H1 (cell line): ENCODE measurements around the gene CEP95. TPM values are rescaled to one million over a fixed set of nuclear protein-coding genes. Genes with fewer than 3 reads are reported as not detected.

Experiments used
- CTCF ChIA-PET: fragments of 300-600 bp; sonication (Branson Sonifier 250); formaldehyde crosslinking; loops from one replicate; lab custom pipeline; 2021; ENCODE audit not compliant: partially characterized antibody; lab: Charles Lee
- POLR2A ChIA-PET: fragments of 300-600 bp; sonication (Branson Sonifier 250); formaldehyde crosslinking; loops from one replicate; lab custom pipeline; 2021; ENCODE audit warnings: inconsistent platforms; ENCODE audit not compliant: partially characterized antibody; lab: Charles Lee
- DNase-seq, 2 experiments: peaks; one replicate each; pipeline versions ENCODE4 v3.0.0 to v3.0.0-alpha.2; 2010 to 2022; ENCODE audit warnings: low spot score in 2 of 2, low read depth in 1 of 2, mixed read lengths in 1 of 2
- FAIRE-seq: peaks from 2 replicates; lab custom pipeline; 2011; peaks lifted over from hg19 to GRCh38; lab: Jason Lieb, UNC
- H2AFZ ChIP-seq: 2 replicates; pipeline ENCODE4 v1.8.1; 2012; ENCODE audit warnings: low read length, inconsistent platforms
- H2AK5ac ChIP-seq: 2 replicates; pipeline ENCODE4 v1.6.1; 2013; ENCODE audit warnings: low read depth, low read length
- H2BK120ac ChIP-seq: replicated peaks from 2 replicates; pipeline ENCODE3; 2013; ENCODE audit warnings: low read depth, low read length, inconsistent platforms
- H2BK12ac ChIP-seq: 2 replicates; pipeline ENCODE4 v1.6.1; 2013; ENCODE audit warnings: low read depth, low read length
- H2BK15ac ChIP-seq: 2 replicates; pipeline ENCODE4 v1.6.1; 2013; ENCODE audit warnings: low read length
- H2BK20ac ChIP-seq: 2 replicates; pipeline ENCODE4 v1.6.1; 2013; ENCODE audit warnings: low read length
- H2BK5ac ChIP-seq: 2 replicates; pipeline ENCODE4 v1.6.1; 2013; ENCODE audit warnings: low read depth, low read length
- H3K14ac ChIP-seq: 2 replicates; pipeline ENCODE4 v1.6.1; 2013; ENCODE audit warnings: inconsistent platforms; ENCODE audit not compliant: insufficient read length
- H3K18ac ChIP-seq: 2 replicates; pipeline ENCODE4 v1.6.1; 2013; ENCODE audit warnings: low read length; ENCODE audit errors: extremely low read depth
- H3K23ac ChIP-seq: 2 replicates; pipeline ENCODE4 v1.6.1; 2013; ENCODE audit warnings: inconsistent platforms; ENCODE audit not compliant: insufficient read length
- H3K23me2 ChIP-seq: 2 replicates; pipeline ENCODE4 v1.6.1; 2013; ENCODE audit warnings: low read depth, low read length
- H3K27ac ChIP-seq: 2 replicates; pipeline ENCODE4 v1.6.1; 2011; ENCODE audit warnings: low read depth, low read length, inconsistent platforms
- H3K27me3 ChIP-seq, 4 experiments: replicated peaks in 1 of 4; 1 replicate in 1 of 4; 2 replicates in 3 of 4; pipeline versions ENCODE4 v1.6.1 to v1.8.1; 2011 to 2013; ENCODE audit warnings: low read length in 3 of 4, mild to moderate bottlenecking in 3 of 4, inconsistent platforms in 2 of 4, mixed read lengths in 2 of 4, moderate library complexity in 1 of 4; ENCODE audit not compliant: control insufficient read depth in 3 of 4, insufficient read depth in 3 of 4; ENCODE audit errors: extremely low read depth in 1 of 4
- H3K36me3 ChIP-seq, 4 experiments: 2 replicates each; pipeline versions ENCODE4 v1.6.1 to v1.8.1; 2011 to 2013; ENCODE audit warnings: mild to moderate bottlenecking in 4 of 4, low read length in 3 of 4, moderate library complexity in 2 of 4, control low read depth in 1 of 4, inconsistent platforms in 1 of 4; ENCODE audit not compliant: insufficient read depth in 4 of 4, control insufficient read depth in 2 of 4
- H3K4ac ChIP-seq: replicated peaks from 2 replicates; pipeline ENCODE3; 2013; ENCODE audit warnings: low read length, low read depth, mixed read lengths, inconsistent platforms; ENCODE audit not compliant: insufficient read length
- H3K4me1 ChIP-seq, 4 experiments: replicated peaks in 1 of 4; 1 replicate in 1 of 4; 2 replicates in 3 of 4; pipeline versions ENCODE4 v1.6.1 to v1.8.1; 2011 to 2013; ENCODE audit warnings: low read length in 3 of 4, inconsistent platforms in 2 of 4, mixed read lengths in 1 of 4; ENCODE audit not compliant: insufficient read depth in 4 of 4, control insufficient read depth in 3 of 4
- H3K4me2 ChIP-seq, 2 experiments: 2 replicates each; pipeline versions ENCODE4 v1.6.1 to v1.8.1; 2011 to 2013; ENCODE audit warnings: low read depth in 2 of 2, low read length in 2 of 2, control low read depth in 1 of 2, inconsistent platforms in 1 of 2, mild to moderate bottlenecking in 1 of 2; ENCODE audit not compliant: insufficient read depth in 1 of 2
- H3K4me3 ChIP-seq, 4 experiments: fragments of 200-600, 300-600 bp in 1 of 4; sonication (generic), shearing (Covaris generic), sonication (Bioruptor Twin) in 1 of 4; 2 replicates each; pipeline versions ENCODE4 v1.5.1 to v1.8.1; 2011 to 2016; ENCODE audit warnings: low read length in 4 of 4, low read depth in 3 of 4, control low read depth in 2 of 4, inconsistent platforms in 2 of 4, mild to moderate bottlenecking in 2 of 4, mixed read lengths in 1 of 4, moderate library complexity in 1 of 4; ENCODE audit not compliant: insufficient read depth in 2 of 4; ENCODE audit errors: extremely low read depth in 1 of 4
- H3K56ac ChIP-seq: replicated peaks from 2 replicates; pipeline ENCODE3; 2013; ENCODE audit warnings: low read depth, mild to moderate bottlenecking, mixed read lengths, low read length, inconsistent platforms; ENCODE audit not compliant: insufficient read length
- H3K79me1 ChIP-seq: 2 replicates; pipeline ENCODE4 v1.6.1; 2013; ENCODE audit warnings: low read depth, low read length, control low read depth
- H3K79me2 ChIP-seq, 2 experiments: 2 replicates each; pipeline versions ENCODE4 v1.6.1 to v1.8.1; 2012 to 2013; ENCODE audit warnings: low read length in 2 of 2, mild to moderate bottlenecking in 2 of 2, inconsistent platforms in 1 of 2; ENCODE audit not compliant: insufficient read depth in 2 of 2, control insufficient read depth in 1 of 2
- H3K9ac ChIP-seq, 4 experiments: replicated peaks in 1 of 4; 1 replicate in 1 of 4; 2 replicates in 3 of 4; pipeline versions ENCODE4 v1.6.1 to v1.8.1; 2011 to 2013; ENCODE audit warnings: low read depth in 3 of 4, low read length in 3 of 4, control low read depth in 2 of 4, mild to moderate bottlenecking in 2 of 4, moderate library complexity in 2 of 4, inconsistent platforms in 1 of 4; ENCODE audit errors: extremely low read depth in 1 of 4
- H3K9me3 ChIP-seq, 2 experiments: 2 replicates each; pipeline versions ENCODE4 v1.6.1 to v1.8.1; 2012 to 2013; ENCODE audit warnings: mild to moderate bottlenecking in 2 of 2, moderate library complexity in 2 of 2, control low read depth in 1 of 2, inconsistent platforms in 1 of 2, low read depth in 1 of 2, low read length in 1 of 2, mixed read lengths in 1 of 2; ENCODE audit not compliant: insufficient read depth in 2 of 2
- H4K20me1 ChIP-seq, 2 experiments: replicated peaks in 1 of 2; 2 replicates each; pipeline versions ENCODE3 to v1.8.1; 2011 to 2013; ENCODE audit warnings: inconsistent platforms in 2 of 2, low read length in 2 of 2, mild to moderate bottlenecking in 1 of 2; ENCODE audit not compliant: insufficient read depth in 2 of 2, control insufficient read depth in 1 of 2
- H4K5ac ChIP-seq: 2 replicates; pipeline ENCODE4 v1.6.1; 2013; ENCODE audit warnings: low read length, low read depth, mixed read lengths, inconsistent platforms; ENCODE audit not compliant: insufficient read length
- H4K8ac ChIP-seq: 2 replicates; pipeline ENCODE4 v1.8.0; 2013; ENCODE audit warnings: mild to moderate bottlenecking, moderate library complexity, low read length, inconsistent platforms; ENCODE audit not compliant: insufficient read depth; ENCODE audit errors: extremely low read depth
- H4K91ac ChIP-seq: replicated peaks from 2 replicates; pipeline ENCODE3; 2013; ENCODE audit warnings: low read length, mixed read lengths, inconsistent platforms; ENCODE audit not compliant: insufficient read length
- RNF2 ChIP-seq: fragments of 200-900, 300-1000 bp; sonication (generic); IDR thresholded peaks from 2 replicates; pipeline ENCODE4 v1.7.1; 2016; ENCODE audit warnings: borderline replicate concordance, low read depth, mild to moderate bottlenecking, antibody characterized with exemption, low read length; ENCODE audit not compliant: poor library complexity, severe bottlenecking; ENCODE audit errors: missing control alignments
- ZNF274 ChIP-seq: IDR thresholded peaks from 2 replicates; pipeline ENCODE4 v1.7.0; 2012; ENCODE audit warnings: low read length, borderline replicate concordance; ENCODE audit errors: extremely low read depth
- WGBS, 2 experiments: shearing (Covaris generic) in 1 of 2; methylation state at CpG; one replicate each; pipeline versions ENCODE4 v1.1.6 to v1.1.7; 2013 to 2015; ENCODE audit warnings: low lambda C conversion rate in 2 of 2, mixed read lengths in 2 of 2, inconsistent platforms in 1 of 2, low coverage in 1 of 2, missing lambda C conversion rate in 1 of 2; ENCODE audit not compliant: insufficient replicate concordance in 2 of 2, insufficient coverage in 1 of 2, insufficient read length in 1 of 2; ENCODE audit errors: extremely low coverage in 1 of 2, missing lambda C conversion rate in 1 of 2; 5-methylcytosine and 5-hydroxymethylcytosine counted together
- polyA plus RNA-seq, 7 experiments: library from polyadenylated mRNA; depleted of rRNA in 3 of 7; stranded (reverse) in 5 of 7; unstranded in 2 of 7; fragments of >200 nt in 5 of 7; fragments of 200-250 nt in 2 of 7; gene quantifications; 1 replicate in 5 of 7; 2 replicates in 1 of 7; 4 replicates in 1 of 7; pipeline versions ENCODE4 v1.2.1 to v1.2.3, GENCODE V29; 2011 to 2013; ENCODE audit warnings: missing spikeins in 2 of 7, mixed read lengths in 2 of 7
- total RNA-seq: library from RNA; stranded (reverse); fragmentation: NEBNext Ultra II Directional; extraction: Animal tissue kit (Norgen Biotek cat#: 25700); gene quantifications from 2 replicates; pipeline ENCODE4 v1.2.1, GENCODE V29; 2021

CEP95 gene
- total and polyA plus RNA-seq, 2 of the 8 experiments (the other 6 are each of a cell fraction or from before 2014, with no cell fraction given): 22.3 to 51.5 TPM

- TF ChIP-seq RNF2: no peak
- TF ChIP-seq ZNF274: no peak
- TF ChIP-seq, all 59 proteins: peak for 0
- Histone ChIP-seq H3K23ac (no peak overlapping the region), H3K27me3 (no peaks in the 10 kb centered on the region), H2BK120ac (no peak overlapping the region), H4K8ac (no peak overlapping the region), H3K27ac (no peak overlapping the region), H3K4me2 (no peak overlapping the region), H3K9ac (no peak overlapping the region), H3K4me3 (no peak overlapping the region), H2AFZ (no peak overlapping the region), H2BK12ac (no peak overlapping the region), H2AK5ac (no peak overlapping the region), H3K9me3 (no peaks in the 10 kb centered on the region), H3K79me2 (no peaks in the 10 kb centered on the region), H3K36me3 (peaks cover 0 to 19% (median 2%) of the 10 kb centered on the region in 4 experiments; a peak in 4 of 8 replicates), H4K91ac (no peak overlapping the region), H2BK5ac (no peak overlapping the region), H4K20me1 (no peaks in the 10 kb centered on the region), H3K23me2 (no peaks in the 10 kb centered on the region), H2BK20ac (no peak overlapping the region), H3K4me1 (no peaks in the 10 kb centered on the region), H2BK15ac (no peak overlapping the region), H3K56ac (no peak overlapping the region), H3K18ac (no peak overlapping the region), H3K79me1 (no peaks in the 10 kb centered on the region), H3K14ac (no peak overlapping the region), H4K5ac (no peak overlapping the region), H3K4ac (no peak overlapping the region)
- DNase-seq: no peak
- CTCF ChIA-PET: interaction anchor here (1.1 kb wide), 1 partner anchor 116 kb away, joined by 4 read pairs; no protein-coding TSS in a partner anchor
- FAIRE-seq: no peak
- 65% methylated on average over 1 of the region's 1 CpG; no CpG with 5 or more reads in 1 of the 2 experiments for WGBS, 2 experiments
- POLR2A ChIA-PET: interaction anchor here (0.8 kb wide), 1 partner anchor 59 kb away, joined by 5 read pairs; no protein-coding TSS in a partner anchor
These were observed 57.3 kb downstream of the CEP95 start for GRCh38 chr17:64564098-64564497.
